HG03066 (cell line): ENCODE data around the gene IL24.

Experiments
- ATAC-seq: cut with Tn5 transposase; IDR thresholded peaks from one replicate; pipeline ENCODE4 v1.9.1; 2021; ENCODE audit warnings: low read depth; ENCODE audit not compliant: unreplicated experiment

Gene IL24

GRCh38 chr1:206875752-206876377 is 21.4 kb upstream of the IL24 start:
- no peak for ATAC-seq

GRCh38 chr1:206878456-206878855 is 18.8 kb upstream of the IL24 start:
- no peak for ATAC-seq

DNA sequence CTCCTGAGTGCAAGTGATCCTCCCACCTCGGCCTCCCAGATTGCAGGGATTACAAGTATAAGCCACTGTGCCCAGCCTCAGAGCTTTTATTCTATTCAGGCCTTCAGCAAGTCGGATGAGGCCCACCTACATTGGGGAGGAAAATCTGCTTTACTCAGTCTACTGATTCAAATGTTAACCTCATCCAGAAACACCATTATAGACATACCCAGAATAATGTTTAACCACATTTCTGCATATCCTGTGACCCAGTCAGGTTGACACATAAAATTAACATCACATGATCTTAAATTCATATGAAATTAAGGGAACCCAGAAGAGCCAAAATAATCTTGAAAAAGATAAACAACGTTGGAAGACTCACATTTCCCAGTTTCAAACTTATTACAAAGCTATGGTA is 16.9 kb upstream of the IL24 start:
- ATAC-seq, result no peak

DNA sequence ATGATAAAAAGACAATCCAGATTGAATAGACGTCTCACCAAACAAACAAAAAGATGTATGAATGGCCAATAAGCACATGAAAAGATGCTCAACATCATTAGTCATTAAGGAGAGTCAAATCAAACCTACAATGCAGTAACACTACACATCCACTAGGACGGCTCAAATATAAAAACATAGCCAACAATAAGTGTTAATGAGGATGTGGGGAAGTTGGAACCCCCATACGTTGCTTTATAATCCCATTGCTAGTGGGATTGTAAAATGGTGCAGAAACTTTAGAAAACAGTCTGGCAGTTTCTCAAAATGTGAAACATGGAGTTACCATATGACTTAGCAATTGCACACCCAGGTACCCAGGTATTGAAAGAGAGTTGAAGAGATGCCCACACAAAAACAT is 14.7 kb upstream of the IL24 start:
- ATAC-seq, result no peak

- no peak for ATAC-seq
Measured at GRCh38 chr1:206883160-206883559, 14.1 kb upstream of the IL24 start.

DNA sequence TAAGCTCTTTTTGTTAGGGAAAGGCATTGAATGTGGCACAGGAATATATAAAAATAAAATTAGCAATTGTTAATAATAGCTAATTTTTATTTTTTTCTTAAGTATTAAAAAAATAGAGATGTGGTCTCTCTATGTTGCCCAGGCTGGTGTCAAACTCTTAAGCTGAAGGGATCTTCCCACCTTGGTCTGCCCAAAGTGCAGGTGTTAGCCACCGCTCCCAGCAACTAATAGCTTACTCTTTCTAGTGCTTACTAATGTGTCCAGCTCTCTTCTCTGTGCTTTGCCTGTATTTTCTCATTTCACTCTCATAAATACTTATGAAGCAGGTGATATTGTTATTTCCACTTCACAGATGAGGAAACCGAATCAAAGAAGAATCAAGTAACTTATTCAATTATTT is 13.4 kb upstream of the IL24 start:
- no peak for ATAC-seq

- no peak for ATAC-seq
Measured at GRCh38 chr1:206885341-206886060, 11.7 kb upstream of the IL24 start.

DNA sequence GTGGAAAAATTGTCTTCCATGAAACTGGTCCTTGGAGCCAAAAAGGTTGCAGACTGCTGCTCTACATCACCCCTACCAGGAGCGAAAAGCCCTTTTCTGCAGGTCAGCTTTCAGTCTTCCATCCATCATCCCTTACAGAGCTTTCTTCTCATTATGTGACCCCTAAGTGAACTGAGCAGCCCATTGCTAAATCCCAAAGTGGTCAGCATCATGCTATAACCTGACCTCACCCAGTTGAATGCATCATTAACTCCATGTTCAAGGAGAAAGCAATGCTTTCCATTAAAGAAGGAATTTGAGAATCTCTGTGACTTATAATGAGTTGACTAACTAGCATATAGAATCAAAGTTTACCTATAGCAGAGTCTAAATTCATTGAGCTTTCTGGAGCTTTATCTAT is 10.4 kb upstream of the IL24 start:
- no peak for ATAC-seq

DNA sequence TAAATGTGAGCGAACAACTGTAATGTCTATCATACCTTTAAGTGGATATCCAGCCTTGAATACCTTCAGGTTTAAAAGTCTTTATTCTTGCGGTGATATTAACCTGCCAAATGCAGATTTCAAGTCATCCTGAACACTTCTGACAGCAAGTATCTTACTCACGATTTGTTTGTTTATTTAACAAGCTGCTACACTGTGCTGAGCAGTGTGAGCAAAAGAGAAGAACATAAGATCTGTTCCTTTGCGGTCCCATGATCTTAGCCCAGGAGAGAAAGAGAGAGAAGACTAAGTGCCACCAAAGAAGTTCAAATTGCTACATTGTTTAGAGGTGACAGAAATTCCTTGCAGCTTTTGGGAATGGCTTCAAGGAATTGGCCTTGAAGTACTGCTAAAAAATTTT is 9.5 kb upstream of the IL24 start:
- no peak for ATAC-seq

GRCh38 chr1:206890125-206891060 is 6.8 kb upstream of the IL24 start:
- no peak for ATAC-seq

DNA sequence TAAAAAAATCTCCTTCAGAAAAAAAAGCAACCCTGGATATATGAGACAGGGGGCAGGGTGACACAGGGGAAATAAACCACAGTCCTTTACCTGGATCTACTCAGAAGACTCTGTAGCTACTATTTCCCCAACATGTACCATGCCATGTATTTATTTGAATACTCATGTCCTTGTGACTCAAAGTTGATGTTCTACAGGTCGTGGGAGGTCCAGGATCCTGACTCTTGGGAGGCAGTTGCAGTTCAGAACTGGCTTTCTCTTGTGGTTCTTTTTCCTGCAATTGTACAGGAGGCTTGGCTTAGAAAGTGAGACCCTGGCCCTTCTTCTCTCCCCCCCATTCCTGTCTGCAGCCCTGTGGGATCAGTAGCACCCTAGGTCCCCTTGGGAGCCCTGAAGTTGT is 5.8 kb upstream of the IL24 start:
- no peak for ATAC-seq

DNA sequence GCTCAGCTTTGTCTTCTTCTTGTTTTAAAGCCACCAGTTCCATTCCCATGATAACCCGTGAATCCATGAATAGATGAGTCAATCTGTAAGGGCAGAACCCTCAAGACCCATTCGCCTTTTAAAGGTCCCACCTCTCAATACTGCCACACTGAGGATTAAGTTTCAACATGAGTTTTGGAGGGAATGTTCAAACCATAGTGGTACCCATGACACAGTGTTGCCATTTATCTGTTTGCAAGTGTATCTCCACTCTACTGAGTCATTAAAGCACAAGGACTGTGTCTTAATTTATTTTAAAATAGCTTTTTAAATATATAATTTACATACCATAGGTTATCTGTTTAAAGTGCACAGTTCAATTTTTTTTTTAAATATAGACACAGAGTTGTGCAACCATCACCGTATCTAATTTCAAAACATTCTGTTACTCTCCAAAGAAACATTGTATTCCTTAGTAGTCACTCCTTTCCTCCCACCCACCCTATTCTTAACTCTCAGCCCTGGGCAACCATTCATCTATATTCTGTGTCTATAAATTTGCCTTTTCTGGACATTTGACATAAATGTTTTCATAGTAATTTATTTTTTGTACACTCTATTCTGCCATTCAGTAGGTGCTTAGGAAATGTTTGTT is 4.8 kb upstream of the IL24 start:
- no peak for ATAC-seq

DNA sequence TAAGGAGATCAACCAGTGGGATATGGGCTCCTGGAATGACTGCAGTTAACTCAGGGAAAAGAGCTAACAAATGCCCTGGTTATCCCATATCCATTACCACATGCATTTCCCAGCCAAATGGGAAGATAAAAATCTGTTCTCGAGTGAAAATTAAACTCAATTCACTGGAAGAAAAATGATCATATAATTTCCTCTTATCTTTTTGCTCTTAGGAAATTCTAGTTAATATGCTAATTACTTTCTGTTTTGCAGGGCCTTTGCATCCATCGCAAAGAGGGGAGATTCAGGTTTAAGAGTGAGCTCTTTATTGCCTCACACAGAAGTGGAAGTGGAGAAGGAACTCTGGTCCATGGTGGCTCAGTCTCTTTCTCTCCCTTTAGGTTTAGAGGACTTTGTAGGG is 3.9 kb upstream of the IL24 start:
- ATAC-seq, result no peak

- no peak for ATAC-seq
Measured at GRCh38 chr1:206895325-206895724, 1.9 kb upstream of the IL24 start.

- ATAC-seq, result no peak
Measured at GRCh38 chr1:206895837-206896242, 1.4 kb upstream of the IL24 start.

GRCh38 chr1:206896261-206896660 is 982 bp upstream of the IL24 start:
- ATAC-seq, result no peak

GRCh38 chr1:206898089-206898914 is 1.1 kb downstream of the IL24 start:
- no peak for ATAC-seq

- ATAC-seq, result no peak
Measured at GRCh38 chr1:206898915-206899431, 1.7 kb downstream of the IL24 start.

DNA sequence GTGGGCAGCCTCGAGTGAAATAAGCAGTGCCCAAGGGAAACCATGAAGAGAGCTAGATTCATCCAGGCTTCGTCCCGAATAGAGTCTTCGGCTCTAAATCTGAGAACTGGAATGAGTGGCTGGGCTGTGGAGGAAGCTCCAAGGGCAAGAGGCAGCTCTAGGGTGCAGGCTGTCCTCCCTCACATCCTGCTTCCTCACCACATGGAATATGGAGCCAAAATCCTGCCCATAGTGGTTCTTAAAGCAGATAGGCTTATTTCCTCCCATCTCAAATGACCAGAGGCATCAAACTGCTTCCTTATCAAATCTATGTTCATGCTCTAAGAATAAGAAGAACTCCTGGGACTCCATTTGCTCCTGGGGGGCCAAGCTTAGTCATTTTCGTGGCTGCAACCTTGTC is 2.5 kb downstream of the IL24 start:
- no peak for ATAC-seq

DNA sequence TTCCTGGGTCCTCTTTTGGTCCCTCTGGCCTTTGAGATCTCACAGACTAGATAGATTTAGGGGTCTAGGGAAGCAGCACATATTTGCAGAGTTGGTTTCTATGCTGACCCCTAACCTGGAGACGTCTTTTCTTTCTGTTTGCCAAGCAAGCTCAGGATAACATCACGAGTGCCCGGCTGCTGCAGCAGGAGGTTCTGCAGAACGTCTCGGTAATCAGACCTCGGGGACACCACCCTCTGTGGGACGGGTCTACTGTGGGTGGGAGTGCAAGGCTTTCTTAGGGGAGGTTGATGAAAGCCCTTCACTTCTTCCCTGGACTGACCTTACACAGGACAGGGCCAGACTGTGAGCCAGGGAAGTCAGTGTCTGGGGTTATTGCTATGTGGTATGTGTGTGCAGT is 2.9 kb downstream of the IL24 start:
- ATAC-seq, result no peak
